ENCODE results near the gene LYRM1.
"Not testable (repeated sequence)": the region's sequence is repeated elsewhere in the genome, so short reads cannot be mapped to it uniquely, and the experiment has no call there.

LYRM1 gene

GRCh38 chr16:20903899-20904506, 3.4 kb downstream of the LYRM1 start:
- no peak for DNase-seq

DNA sequence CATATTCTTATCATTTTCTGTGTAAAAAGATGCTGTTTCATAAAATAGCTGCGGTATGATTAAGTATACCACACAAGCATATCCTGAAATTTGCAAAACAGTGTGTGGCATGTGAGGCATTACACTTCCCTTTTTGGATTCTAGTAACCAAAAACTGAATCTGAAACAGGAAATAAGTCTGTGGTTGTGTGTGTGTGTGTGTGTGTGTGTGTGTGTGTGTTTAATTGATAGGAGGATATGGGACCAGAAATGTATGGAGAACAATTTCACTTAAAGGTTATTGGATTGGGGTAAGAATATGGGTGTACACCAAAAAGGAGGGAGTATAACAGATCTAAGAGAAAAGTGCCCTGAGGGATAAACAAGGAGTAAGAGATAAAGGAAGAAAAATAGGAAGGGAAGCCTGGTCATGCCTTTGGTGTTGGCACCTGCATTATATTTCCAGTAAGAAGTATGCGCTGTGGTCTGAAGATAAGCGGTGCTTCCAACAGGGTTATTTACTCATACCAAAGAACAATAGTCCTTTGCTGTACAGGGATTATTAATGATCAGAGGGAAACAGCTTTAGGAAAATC, 4.0 kb downstream of the LYRM1 start:
- DNase-seq, result peak; percentile 76

GRCh38 chr16:20905576-20905975, 5.0 kb downstream of the LYRM1 start:
- DNase-seq, result no peak

DNA sequence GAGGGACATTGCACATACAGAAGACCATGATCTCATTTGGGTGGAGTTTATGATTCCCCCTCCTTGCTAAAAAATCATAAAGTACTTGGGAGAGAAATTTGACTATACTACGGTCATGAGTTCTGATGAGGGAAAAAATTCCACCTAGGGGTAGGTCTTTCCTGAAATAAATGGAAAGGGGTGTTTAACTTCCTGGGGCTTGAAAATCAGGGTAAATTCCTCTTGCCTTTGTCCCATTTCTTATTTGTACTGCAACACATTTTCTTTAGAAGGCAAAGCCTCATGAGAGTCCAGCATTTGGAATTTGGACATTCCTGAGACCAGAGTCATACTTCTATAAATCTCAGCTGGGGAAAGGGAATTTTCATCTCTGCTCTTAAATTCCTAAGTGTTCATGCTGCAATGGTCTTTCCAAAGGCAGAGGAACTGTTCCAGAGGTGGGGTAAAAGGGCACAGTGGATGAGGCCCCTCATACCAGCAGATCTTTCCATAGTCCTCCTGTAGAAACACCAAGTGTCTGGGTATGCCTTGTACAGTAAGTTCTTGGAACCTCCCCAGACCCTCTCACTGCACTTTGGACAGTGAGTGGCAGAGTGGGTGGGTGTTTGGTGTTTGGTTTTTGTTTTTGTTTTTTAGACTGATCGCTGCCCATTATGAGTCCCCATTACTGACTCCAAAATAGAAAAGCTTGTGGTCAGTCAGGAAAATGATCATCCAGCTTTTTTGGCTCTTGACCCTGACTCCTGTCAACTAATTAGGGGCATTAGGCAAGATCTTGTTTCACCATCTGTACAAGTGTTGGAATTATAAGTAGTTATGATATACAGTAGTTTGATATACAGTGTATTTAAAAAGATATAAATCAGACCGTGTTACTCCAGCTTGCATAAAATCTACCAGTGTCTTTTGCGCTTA, 6.0 kb downstream of the LYRM1 start:
- DNase-seq, result no peak

GRCh38 chr16:20910781-20911321, 10.3 kb downstream of the LYRM1 start:
- DNase-seq, result peak; percentile 71

GRCh38 chr16:20911361-20911760, 10.8 kb downstream of the LYRM1 start:
- no peak for DNase-seq

DNA sequence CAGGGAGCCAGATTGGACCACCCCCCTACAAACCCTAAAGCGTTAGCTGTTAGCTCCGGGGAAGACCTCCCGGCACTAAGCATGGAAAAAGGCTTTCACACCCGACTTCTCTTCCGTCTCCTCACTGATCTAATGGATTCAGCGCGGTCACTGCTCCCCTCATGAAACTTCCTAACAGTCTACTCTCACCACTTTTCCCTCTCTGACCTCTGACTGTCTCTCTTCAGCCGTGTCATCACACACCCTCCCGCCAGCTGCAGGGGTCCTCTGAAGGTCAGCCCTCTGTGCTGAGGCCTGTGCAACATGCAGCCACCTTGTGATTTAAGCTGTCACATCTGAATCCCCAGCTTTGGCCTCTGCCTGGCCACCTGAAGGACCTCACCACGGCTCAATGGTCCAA, 15.7 kb downstream of the LYRM1 start:
- no peak for DNase-seq

GRCh38 chr16:20916942-20917341, 16.4 kb downstream of the LYRM1 start:
- DNase-seq, result no peak

GRCh38 chr16:20918486-20919239, 18.1 kb downstream of the LYRM1 start:
- DNase-seq, result peak; percentile 35

DNA sequence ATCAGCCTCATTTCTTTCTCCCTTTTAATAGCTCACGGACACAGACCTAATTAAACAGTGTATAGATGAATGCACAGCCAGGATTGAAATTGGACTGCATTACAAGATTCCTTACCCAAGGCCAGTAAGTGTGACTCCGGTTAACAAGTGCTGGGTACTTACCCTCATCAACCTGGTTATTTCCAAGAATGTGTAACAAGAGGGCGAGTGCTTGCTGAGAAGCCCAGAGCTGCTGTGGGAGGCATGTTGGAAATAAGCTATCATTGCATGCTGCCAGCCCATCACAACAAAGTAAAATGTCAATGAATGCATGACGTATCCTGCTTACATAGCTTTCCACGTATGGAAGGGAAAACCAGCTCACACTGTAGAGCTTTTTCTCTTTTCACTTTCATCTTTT, 19.5 kb downstream of the LYRM1 start:
- no peak for DNase-seq

DNA sequence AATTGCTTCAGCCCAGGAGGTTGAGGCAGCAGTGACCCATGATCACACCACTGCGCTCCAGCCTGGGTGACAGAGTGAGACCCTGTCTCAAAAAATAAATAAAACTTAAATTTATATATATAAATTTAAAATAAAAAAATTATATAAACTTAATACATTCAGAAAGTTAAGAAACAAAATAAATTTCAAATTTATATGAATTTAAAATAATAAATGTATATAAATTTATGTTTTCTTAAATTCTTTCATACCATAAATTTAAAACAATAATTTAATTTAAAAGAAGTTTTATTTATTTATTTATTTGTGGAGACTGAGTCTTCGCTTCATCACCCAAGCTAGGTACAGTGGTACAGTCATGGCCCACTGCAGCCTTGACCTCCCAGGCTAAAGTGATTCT, 20.2 kb downstream of the LYRM1 start:
- no peak for DNase-seq

DNA sequence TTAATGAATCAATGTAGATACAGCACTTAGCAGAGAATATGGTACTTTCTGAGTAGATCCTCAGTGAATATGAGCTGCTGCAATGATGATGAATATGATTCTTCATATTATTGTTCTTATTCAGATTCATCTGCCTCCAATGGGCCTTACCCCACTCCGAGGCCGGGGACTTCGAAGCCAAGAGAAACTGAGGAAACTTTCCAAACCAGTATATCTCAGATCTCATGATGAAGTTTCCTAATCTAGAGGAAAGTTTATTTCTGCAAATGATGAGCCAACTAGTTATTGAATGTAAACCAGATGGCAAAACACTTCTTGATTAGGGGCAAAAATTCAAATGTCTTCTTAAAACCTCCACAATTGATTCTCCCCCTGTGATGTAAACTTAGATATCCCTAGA, 23.3 kb downstream of the LYRM1 start:
- no peak for DNase-seq

DNA sequence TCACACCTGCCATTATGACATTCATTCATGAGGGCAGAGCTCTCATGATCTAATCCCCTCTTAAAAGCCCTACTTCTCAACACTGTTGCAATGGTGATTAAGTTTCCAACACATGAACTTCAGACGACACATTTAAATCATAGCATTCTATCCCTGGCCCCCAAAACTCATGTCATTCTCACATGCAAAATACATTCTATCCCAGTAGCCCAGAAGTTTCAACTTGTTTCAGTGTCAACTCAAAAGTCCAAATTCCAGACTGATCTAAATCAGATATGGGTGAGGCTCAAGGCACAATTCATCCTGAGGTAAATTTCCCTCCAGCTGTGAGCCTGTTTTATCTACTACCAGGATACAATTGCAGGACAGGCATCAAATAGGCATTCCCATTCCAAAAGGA, 25.2 kb downstream of the LYRM1 start:
- no peak for DNase-seq

DNA sequence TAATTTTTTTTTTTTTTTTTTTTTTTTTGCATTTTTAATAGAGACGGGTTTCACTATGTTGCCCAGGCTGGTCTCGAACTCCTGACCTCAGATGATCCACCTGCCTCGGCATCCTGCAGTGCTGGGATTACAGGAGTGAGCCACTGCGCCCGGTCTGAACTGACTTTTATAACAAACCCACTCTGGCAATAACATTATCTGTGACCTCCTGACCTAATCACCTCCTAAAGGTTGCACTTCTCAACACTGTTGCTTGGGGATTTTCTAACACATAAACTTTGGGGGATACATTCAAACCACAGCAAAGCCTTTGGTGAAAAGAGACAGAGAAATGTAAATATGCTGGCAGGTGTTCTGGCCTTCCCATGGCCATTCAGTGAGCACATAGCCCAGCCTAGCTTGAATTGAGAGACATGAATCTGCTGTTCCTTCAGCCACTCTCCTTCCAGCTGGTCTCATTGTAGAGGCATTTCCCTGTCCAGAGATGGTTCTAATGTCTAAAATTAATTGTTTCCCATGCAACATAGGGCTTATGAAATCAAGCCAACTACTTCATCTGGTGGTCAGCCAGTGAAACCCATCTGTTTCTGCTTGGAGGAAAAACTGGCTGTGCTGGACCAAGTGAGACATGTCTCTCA, 28.3 kb downstream of the LYRM1 start:
- no peak for DNase-seq

DNA sequence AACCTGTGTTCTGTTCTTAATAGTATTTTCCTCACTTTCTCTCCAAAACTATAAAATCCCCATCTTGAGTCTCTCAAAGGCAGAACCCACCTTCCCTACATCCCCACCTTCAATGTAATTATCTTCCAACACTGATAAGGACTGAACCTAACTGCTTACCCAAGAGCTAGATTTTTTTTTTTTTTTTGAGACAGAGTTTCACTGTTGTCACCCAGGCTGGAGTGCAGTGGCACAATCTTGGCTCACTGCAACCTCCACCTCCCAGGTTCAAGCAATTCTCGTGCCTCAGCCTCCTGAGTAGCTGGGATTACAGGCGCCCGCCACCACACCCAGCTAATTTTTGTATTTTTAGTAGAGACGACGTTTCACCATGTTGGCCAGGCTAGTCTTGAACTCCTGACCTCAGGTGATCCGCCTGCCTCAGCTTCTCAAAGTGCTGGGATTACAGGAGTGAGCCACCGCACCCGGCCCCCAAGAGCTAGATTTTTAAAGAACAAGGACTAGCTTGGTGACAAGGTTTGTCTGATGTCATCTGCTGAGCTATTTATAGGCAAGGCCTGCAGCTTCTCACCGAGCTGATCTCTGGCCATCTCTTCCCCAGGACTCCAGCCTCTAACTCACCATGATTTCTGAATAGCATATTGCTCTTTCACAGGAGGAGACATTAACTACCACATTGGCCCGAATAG, 29.2 kb downstream of the LYRM1 start:
- DNase-seq, result not testable (repeated sequence)

DNA sequence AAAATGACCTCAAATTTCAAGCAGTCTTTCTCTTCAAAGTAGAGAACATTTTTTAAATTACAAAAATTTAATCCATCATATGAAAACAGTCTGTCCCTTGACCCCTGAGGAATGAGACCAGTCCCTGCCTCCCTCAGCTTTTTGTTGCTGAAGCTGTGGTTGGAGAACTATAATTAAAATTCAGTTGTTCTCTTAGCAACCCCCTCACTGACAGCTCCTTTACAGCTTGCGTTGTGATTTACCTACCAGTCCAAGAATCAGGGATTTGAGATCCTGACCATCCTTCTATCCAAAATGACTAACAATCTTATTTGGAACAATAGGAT, 29.8 kb downstream of the LYRM1 start:
- no peak for DNase-seq

DNA sequence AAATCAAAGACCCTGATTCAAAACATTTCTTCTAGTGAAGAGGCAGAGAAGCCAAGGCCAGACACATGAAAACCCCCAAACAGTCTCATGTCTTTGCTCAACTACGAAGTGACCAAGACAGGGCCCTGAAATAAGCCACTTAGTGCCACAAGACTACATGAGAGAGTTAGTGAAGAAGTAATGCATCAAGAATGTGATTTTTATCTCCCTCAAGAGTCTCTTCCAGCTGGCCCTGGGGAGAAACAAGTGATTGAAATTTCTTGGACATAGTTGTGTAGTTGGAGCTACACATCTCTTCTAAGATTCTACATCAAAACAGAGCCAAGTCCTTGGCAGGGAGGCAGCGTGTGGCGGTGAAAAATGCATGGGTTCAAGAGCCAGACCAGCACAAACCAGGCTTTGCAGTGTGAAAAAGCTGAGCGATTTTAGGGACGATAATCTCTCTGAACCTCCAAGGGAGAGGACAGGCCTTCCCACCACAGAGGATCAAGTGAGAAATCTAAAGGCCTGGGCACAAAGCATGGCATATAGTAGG, 30.6 kb downstream of the LYRM1 start:
- no peak for DNase-seq

DNA sequence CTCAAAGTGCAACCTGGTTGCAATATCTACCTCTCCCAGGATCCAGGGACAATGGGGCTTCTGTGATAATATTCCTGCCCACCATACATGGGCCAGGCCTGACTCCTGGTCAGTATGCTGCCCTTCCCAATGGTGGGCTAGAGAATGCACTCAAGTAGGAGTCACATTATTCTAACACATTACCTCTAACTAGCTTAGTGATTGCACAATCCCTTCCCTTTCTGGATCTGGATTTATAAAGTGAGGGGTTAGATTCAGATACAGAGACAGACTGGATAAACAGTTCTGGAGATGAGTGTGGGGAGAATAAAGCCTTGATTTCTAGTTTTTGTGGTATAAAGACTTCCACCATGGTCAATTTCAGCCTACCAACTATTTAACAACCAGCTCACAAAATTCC, 33.0 kb downstream of the LYRM1 start:
- no peak for DNase-seq

DNA sequence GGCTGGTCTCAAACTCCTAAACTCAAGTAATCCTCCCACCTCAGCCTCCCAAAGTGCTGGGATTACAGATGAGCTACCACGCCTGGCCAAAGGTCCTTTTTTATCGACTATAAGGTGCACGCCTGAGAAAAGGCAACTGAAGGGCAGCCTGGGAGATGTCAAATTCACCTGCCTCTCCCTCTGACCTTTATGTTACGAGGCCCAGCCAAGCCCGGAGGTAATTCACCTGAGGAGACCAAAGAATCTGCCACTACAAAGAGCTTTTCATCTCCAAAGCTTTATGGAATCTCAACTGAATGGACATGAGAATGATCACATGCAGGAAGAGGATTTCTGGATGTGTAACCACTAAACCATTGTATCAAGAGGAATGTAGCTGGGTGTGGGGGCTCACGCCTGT, 37.2 kb downstream of the LYRM1 start:
- no peak for DNase-seq

DNA sequence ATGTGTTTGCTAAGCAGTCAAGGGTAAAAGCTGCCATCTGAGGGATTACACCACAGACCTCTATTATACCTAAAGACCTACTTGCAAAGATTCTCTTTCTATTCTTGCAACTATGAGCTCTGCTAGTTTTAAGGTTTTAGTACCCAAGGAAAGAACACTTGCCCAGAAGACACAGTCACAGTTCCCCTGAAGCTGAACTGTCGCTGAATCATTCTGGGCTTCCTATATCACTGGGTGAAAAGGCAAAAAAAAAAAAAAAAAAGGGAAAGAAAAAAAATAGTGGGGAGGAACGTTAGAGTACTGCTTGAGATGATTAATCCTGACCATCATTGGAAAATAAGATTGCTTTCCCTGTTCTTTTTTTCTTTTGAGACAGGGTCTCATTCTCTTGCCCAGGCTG, 37.9 kb downstream of the LYRM1 start:
- peak; percentile 84 for DNase-seq

DNA sequence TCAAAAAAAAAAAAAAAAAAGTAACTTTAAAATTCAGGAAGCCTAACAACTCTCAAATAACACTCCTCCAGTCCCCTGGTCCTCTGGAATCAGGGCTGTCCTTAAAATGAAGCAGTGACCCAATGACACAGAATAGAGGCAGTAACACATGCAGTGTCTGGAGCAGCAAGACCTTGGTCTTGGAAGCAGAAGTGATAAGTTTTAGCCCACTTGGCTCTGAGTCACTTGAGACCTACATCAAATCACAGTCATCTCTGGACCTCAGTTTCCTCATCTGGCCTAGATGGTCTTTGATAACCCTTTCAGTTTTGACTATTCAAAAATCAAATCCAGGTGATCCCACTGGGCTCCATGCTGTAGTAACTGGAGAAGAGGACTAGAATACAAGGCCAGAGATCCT, 39.0 kb downstream of the LYRM1 start:
- DNase-seq, result peak; percentile 70

Measured in activated CD4-positive, alpha-beta T cell treated with anti-CD3 and anti-CD28 coated beads, Interleukin-10, Interleukin-2, amounts not matched to agents 100 ng/mL and 50 ng/mL, durations not matched to agents 16 hours and 8 hours (primary cell).